A549 treated with CpdA at 1 μM for 4 hours (cell line): Measurements from ENCODE around the gene PALM3. TPM values are rescaled to one million over a fixed set of nuclear protein-coding genes. Genes with fewer than 3 reads are reported as not detected.

Experiments used
- total RNA-seq: library from RNA; stranded (reverse); fragments of 200-300 nt; extraction: Qiagen RNA extraction; gene quantifications from 5 replicates; pipeline ENCODE4 v1.2.3, GENCODE V29; 2022; ENCODE audit warnings: low read depth

The PALM3 gene, protein sequence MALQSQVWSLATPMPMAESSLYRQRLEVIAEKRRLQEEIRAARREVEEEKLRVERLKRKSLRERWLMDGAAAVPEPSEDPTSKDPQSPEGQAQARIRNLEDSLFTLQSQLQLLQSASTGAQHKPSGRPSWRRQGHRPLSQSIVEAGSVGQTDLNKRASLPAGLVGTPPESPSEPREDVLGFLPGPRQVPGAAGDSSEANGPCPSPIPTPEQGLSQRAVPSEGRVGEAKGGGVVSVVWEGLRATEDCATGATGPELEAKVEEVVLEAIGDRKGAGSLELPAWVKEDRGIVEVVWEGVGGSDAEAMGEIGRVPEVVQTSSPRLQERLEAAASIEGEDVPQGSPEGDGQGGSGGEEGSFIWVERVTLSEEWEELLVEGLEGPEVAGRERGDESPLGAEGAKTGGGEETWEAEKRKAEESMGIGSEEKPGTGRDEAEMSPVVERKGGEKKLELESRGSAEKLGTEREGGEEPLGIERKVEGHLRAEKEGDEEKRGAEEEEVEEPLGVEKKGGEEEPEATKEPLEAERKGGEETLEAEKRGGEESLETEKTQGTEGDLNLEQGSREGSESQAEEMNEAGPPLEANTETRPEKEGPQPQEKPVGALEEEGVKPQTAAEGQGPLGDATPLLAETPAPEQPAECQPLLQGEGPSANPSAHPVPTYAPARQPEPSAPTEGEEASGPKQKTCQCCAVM
- 1.9 to 2.4 TPM (median 1.9 TPM) in 5 replicates for total RNA-seq

DNA sequence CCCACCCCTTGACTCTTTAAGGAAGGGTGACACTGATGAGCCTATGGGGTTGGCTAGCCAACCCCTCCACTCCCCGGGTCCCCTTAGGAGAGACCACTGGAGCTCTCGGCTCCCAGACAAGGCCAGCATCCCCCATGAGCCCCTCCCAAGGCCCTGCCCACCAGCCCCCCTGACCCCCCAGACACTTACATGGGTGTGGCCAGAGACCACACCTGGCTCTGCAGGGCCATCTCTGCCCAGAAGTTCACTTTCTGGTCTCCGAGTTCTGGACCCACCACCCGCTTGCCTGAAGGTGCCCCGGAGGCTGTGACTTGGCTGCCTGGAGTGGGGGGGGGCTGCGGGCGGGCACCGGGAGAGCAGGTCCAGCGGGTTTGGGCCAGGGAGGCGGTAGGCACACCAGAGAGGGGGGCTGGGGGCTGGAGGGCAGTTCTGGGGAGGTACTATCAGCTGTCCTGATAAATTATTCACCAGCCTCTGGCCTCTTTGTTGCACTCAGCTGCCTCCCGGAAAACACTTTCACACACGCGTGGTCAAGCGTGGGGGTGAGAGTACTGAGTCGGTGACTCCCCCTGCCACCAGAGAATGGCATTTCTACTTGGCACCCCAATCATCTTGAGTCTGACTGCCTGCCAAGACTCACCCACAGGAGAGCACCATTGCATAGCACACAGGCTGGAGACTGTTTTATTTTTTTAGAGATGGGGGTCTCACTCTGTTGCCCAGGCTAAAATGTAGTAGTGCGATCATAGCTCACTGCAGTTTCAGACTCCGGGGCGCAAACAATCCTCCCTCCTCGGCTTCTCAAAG lies at the start of gene PALM3:
Gene PALM3, minus strand, starts transcription at position 326 of the 807 bp plus-strand sequence. Its CDS starts 96 bp downstream, at position 230.

GRCh38 chr19:14090509-14091080 lies 28.7 kb upstream of the PALM3 start, which contains the start of gene SAMD1:
TSS of gene SAMD1 (minus strand) at chr19:14090751.

DNA sequence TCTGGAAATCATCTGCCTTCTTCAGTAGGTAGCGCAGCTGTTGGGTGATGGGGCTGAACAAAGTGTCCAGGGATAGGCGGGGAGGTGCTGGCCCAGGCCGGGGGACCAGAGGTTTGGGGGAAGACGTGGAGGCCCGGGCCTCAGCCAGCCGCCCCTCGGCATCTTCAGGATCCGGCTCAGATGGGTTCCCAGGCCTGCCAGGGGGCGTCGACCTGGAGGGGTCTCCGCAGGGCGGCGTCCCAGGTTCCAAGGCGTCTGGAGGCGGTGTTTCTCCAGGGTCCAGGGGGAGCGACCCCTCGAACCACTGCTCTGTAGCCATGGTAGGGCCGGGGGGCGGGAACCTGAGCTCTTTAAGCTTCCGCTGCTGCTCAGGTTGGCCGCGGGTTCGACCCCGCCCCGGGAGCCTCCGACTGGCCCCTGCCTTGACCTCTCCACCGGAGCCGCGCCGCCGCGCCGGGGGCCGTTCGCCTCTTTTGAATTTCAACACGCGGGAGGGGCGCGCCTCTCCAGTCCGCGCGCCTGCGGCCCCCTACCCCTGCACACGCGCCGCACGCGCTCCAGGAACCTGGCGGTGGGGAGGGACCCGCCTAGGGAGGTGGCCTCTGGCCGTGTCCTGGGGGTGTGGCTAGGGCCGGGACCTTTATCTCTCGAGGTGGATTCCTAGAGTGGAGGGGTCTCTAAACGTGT lies 23.6 kb upstream of the PALM3 start, which contains the start of gene C19orf67:
Gene C19orf67, minus strand, starts transcription at position 475 of the 687 bp plus-strand sequence. Its CDS starts 156 bp downstream, at position 319.

DNA sequence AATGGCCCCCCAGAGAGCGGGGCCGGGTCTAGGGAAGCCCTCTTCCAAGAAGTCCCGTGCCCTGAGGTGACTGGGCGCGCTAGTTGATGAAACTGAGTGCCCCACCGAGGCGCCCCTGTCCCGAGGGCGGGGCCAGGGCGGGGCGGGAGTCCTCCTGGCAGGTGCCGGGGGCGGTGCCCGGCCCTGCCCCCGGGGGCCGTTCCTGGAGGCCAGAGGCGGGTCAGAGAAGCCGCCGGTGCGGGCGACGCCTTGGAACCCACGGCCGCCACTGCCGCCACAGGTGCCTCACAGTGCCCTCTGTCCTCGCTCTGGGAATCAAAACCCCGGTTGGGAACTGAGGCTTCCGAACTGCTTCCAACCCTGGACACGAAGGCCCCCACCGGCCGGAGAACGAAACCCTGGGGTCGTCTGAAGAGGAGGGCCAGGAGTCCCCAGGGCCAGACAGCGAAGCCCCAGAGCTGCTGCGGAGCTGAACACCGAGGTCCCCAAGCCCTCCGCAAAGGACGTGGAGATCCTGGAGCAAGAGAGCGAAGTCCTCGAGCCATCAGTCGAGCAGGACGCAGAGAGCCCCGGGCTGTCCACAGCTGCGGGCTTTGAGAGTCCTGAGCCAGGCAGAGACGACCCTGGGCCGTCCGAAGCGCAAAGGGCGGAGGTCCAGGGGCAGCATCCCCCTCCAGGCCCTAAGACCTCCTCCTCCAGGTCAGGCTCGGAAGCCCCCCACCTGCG lies 10.8 kb upstream of the PALM3 start, which contains the start of gene MISP3:
Gene MISP3, plus strand, starts transcription at position 252 of the 726 bp plus-strand sequence. CDS start 524 bp downstream, outside the sequence.

GRCh38 chr19:14031719-14032480 lies 30.0 kb downstream of the PALM3 start, which contains the start of gene IL27RA:
TSS of gene IL27RA (plus strand) at chr19:14031762. CDS start at chr19:14031873, 111 bp downstream.

DNA sequence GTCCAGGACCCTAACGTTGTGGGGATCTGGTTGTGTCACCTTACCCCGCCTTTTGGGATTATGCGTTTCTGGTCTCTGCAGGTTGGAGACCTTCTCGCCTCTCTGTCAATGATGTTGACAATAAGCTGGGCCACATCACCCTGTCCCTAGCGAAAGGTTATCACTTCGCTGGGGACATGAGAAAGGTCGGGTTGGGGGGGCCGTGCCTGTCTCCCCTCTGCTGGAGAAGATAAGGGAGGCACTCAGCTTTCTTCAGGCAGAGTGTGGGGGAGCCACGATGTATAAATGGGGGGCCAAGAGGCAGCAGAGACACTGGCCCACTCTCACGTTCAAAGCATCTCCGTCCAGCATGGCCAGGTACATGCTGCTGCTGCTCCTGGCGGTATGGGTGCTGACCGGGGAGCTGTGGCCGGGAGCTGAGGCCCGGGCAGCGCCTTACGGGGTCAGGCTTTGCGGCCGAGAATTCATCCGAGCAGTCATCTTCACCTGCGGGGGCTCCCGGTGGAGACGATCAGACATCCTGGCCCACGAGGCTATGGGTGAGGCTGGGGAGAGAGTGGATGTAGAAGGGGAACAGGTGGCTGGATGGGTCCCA lies 33.9 kb downstream of the PALM3 start, which contains the start of gene RLN3:
Gene RLN3, plus strand, starts transcription at position 293 of the 595 bp plus-strand sequence. Its CDS starts 57 bp downstream, at position 350.

GRCh38 chr19:14006085-14006765 lies 55.7 kb downstream of the PALM3 start, which contains the start of gene RFX1:
TSS of gene RFX1 (minus strand) at chr19:14006320. CDS start at chr19:13993843, 12,477 bp downstream.

Other genes starting within 250 kb of the PALM3 start
- gene NANOS3, start 184.9 kb downstream of the PALM3 start, total RNA-seq: 1.9 to 3.9 TPM (median 3.1 TPM) in 5 replicates
- gene BRME1, start 156.0 kb downstream of the PALM3 start, total RNA-seq: 0.09 to 0.64 TPM (median 0.46 TPM) in 3 of 5 replicates, not detected in the others
- gene CC2D1A, start 155.9 kb downstream of the PALM3 start, total RNA-seq: 9.2 to 12.0 TPM (median 10.7 TPM) in 5 replicates
- 0.87 to 1.5 TPM (median 1.2 TPM) in 5 replicates for gene PODNL1, start 123.7 kb downstream of the PALM3 start, total RNA-seq
- 14.2 to 21.2 TPM (median 20.4 TPM) in 5 replicates for gene DCAF15, start 109.6 kb downstream of the PALM3 start, total RNA-seq
- 3.5 to 7.8 TPM (median 6.1 TPM) in 5 replicates for gene RFX1, start 55.8 kb downstream of the PALM3 start, total RNA-seq
- not detected in 5 replicates for gene RLN3, start 33.9 kb downstream of the PALM3 start, total RNA-seq
- gene IL27RA, start 30.3 kb downstream of the PALM3 start, total RNA-seq: 7.8 to 12.2 TPM (median 11.2 TPM) in 5 replicates
- gene MISP3, start 10.7 kb upstream of the PALM3 start, total RNA-seq: 3.1 to 4.3 TPM (median 4.0 TPM) in 5 replicates
- not detected in 5 replicates for gene C19orf67, start 23.7 kb upstream of the PALM3 start, total RNA-seq
- 39.4 to 49.2 TPM (median 42.2 TPM) in 5 replicates for gene SAMD1, start 28.7 kb upstream of the PALM3 start, total RNA-seq
- gene PRKACA, start 55.7 kb upstream of the PALM3 start, total RNA-seq: 32.5 to 38.6 TPM (median 33.9 TPM) in 5 replicates
- 30.2 to 35.4 TPM (median 33.9 TPM) in 5 replicates for gene ASF1B, start 74.5 kb upstream of the PALM3 start, total RNA-seq
- gene ADGRL1, start 144.1 kb upstream of the PALM3 start, total RNA-seq: 2.9 to 3.4 TPM (median 3.1 TPM) in 5 replicates